ENCODE data around the gene SDHA.
"Not testable (repeated sequence)": the region's sequence is repeated elsewhere in the genome, so short reads cannot be mapped to it uniquely, and the experiment has no call there.

The SDHA gene

DNA sequence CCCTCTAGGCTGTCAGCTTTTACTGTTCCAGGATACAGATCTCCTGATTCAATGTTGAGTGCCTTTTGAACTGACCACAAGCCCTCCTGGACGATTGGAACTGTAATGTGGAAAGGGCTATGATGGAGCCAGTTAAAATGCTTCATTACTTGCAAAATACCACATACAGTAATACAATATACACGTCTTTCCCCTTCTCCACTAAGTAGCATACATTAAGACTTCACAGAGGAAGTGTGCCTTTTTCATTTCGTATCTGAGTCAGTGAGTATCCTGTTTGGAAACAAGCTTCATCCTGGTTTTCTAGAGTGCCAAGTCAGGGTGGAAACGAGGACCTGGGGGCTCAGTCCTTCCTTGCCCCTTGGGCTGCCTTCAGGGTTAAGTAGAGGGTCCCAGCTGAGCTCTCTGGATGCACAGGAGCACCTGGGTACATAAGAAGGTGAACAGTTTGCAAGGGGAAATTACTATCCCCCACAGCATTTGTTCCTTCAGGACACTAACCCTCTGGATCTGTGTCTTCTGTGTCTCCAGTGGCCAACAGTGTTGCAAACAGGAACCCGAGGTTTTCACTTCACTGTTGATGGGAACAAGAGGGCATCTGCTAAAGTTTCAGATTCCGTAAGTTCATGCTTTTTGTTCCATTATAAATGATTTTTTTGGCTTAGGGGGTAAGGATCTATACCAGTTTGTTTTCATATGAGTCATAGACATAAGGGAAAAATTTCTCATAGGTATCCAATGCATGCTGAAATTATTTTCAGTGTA lies 5.0 kb downstream of the SDHA start:
- DNase-seq, result not testable (repeated sequence)

DNA sequence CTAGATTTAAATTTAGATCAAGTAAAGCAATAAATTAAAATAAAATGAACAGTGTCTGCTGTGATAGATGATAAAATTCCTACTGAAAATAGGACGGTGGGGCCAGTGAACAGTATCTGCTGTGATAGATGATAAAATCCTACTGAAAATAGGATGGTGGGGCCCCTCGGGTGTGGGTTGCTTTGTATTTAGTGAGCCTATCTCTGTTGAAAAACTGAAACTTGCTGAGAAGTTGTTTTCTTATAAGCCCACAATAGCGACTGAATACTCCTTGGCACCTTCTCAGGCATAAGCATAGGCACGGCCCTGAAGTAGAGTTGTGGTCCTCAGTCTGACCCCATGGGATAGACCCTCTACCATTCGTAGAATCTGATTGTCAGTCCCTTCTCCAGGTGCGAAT lies 5.7 kb downstream of the SDHA start:
- DNase-seq, result no peak

DNA sequence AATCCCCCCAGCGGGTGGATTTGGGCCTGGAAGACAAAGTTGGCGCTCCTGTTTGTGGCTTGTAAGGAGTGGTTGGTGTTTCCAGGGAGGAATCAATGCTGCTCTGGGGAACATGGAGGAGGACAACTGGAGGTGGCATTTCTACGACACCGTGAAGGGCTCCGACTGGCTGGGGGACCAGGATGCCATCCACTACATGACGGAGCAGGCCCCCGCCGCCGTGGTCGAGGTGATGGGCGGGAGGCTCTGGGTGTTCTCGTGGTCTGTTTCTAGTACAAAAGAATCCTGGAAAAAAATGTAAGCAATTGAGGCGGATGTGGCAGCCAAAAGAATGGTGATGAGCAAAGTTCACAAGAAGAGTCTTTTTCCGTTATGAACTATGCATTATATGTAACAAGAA lies 7.2 kb downstream of the SDHA start:
- no peak for DNase-seq

DNA sequence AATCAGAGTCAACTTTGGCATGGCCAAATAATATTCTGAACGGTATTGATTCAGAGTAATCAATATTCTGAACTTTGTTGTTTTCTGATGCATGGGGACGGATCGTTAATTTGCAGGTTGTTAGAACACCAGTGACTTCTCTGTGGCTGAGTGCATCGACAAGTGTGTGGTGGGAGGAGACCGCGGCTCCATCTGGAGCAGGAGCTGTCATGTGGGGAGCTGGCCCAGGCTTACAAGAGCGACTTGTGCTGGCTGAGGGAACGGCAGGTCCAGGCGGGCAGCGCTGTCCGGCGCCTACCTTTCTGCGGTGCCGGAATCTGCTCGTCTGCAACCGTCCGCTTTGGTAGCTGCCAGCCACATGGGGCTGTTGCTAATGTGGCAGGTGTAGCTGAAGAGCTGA lies 9.3 kb downstream of the SDHA start:
- not testable (repeated sequence) for DNase-seq

DNA sequence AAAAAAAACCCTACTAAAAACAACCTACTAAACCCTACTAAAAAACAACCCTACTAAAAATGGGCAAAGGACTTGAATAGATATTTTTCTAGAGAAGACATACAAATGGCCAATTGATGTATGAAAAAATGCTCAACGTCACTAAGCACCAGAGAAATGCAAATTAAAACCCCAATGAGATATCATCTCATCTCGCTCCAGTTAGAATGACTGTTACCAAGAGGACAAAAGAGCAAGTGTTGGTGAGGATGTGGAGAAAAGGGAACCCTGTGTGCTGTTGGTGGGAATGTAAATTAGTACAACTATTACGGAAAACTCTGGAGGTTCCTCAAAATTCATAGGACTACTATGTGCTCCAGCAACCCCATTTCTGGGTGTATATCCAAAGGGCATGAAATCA lies 10.8 kb downstream of the SDHA start:
- no peak for DNase-seq

DNA sequence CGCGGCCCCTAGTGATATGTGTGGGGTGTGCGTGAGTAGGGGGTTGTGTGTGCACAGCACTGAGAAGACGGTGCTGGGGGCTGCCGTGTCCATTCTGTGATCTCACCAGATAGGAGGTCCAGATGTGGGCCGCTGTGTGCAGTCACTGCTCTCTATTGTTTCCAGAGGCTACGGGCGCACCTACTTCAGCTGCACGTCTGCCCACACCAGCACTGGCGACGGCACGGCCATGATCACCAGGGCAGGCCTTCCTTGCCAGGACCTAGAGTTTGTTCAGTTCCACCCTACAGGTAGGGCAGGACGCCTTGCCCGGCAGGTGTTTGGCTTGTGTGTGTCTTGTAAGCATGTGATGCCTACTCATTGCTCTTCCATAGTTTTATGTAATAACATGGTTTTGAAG lies 12.6 kb downstream of the SDHA start:
- no peak for DNase-seq

DNA sequence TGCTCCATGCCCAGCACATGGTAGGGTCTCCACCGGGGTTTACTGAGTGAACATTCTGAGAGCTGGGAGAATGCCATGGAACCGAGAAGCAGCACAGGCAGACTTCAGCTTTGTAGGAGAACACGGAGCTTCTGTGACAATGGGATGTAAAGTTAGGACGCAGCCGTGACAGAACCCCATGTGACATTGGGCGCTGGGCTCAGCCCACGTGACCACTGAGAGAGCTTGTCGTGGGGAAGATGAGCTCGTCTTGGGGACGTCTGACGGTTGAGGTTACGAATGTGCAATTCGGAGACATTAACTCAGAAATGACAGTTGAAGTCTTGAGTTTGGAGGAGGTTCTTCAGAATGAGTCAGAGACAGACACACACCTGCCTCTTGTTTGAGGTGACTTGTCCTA lies 13.5 kb downstream of the SDHA start:
- DNase-seq, result no peak

DNA sequence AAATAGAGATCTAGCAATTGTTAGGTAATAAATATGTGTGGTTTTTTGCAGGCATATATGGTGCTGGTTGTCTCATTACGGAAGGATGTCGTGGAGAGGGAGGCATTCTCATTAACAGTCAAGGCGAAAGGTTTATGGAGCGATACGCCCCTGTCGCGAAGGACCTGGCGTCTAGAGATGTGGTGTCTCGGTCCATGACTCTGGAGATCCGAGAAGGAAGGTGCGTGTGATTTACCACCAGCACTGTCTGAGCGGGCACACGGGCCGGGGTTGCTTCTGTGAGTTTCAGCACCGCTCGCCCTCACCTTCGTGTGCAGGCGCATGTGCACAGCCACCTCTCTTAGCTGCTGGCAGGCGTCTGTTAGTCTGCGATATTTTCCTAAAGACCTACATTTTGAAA lies 15.3 kb downstream of the SDHA start:
- not testable (repeated sequence) for DNase-seq

DNA sequence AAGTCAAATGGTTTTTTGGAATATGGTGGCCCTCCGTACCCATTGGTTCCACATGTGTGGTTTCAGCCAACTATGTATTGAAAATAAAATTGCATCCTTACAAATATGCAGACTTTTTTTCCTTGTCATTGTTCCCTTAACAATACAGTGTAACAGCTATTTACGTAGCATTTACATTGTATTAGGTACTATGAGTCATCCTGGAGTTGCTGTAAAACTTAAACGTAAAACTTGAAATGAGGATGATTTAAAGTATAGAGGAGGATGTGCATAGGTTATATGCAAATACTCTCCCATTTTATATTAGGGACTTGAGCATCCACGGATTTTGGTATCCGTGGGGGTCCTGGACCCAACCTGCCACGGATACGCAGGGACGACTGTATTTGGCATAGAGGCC lies 16.3 kb downstream of the SDHA start:
- no peak for DNase-seq

DNA sequence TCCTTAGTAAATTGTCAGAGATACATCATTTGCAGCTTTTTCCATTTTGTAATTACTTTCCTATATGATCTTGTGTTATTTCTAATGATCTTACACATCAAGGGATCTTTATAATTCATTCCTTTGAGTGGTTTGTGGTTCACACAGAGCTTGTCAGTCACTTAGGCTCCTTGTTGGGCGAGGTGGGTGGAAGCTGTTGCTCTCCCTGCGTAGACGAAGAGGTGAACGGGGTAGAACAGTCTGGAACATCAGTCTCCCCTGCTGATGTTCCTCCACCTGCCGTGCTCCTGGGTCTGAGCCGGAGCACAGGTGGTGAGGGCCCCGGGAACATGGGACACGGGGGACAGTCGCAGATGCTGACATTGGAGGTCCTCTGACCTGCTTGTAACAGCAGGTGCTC lies 17.4 kb downstream of the SDHA start:
- DNase-seq, result not testable (repeated sequence)

DNA sequence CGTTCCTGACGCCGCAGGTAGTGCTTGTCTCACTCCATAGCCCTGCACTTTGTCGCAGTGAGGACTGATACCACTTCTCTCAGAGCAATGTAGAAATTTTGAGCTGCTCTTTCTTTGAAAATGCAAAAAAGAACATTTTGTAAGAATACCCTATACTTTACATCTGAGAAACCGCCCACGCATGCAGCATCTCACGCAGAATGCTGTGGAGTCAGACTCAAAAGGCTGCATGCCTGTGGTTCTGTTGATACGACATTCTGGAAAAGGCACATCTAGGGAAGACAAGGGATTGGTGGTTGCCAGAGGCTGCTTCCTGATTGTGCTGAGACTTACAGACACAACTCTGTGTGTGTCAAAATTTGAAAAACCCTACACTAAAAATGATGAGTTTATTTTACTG lies 19.8 kb downstream of the SDHA start:
- not testable (repeated sequence) for DNase-seq

DNA sequence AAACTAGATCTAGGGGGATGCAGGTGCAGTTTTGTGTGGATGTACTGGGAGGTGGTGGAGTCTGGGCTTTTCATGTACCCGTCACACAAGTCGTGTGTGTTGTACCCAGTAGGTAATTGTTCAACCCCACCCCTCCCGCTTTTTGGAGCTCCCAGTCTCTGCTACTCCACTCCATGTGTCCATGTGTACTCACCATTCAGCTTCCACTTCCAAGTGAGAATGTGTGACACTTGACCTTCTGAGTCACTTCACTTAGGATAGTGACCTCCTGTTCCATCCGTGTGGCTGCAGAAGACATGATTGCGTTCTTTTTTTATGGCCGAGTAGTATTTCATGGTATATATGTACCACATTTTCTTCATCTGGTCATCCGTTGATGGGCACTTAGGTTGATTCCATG lies 22.4 kb downstream of the SDHA start:
- DNase-seq, result not testable (repeated sequence)

DNA sequence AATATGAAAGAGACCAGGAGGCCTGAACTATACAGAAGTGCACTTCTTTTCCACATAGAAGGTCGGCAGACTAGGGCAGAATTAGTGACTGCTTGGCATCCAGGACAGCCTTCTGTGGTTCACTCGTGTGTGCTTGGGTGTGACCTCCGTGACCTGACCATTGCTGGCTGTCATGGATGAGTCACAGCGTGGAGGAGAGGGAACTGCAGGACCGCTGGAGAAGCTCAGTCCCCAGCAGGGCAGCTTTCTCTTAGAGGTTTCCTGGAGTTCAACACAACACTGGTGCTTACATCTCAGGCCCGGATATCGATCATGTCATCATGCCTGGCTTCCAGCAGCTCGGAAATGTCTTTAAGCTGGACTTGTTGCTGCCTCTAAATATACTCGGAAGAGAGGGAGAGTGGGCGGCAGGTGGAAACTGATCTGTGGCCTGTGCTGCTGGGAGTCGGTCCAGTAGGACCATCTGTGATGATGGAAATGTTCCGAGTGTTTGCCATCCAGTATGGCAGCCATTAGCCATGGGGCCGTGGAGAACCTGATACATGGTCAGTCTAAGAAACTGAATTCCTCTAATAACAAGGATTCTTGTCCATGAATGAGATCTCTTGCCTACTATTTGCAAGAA lies 23.0 kb downstream of the SDHA start:
- not testable (repeated sequence) for DNase-seq

DNA sequence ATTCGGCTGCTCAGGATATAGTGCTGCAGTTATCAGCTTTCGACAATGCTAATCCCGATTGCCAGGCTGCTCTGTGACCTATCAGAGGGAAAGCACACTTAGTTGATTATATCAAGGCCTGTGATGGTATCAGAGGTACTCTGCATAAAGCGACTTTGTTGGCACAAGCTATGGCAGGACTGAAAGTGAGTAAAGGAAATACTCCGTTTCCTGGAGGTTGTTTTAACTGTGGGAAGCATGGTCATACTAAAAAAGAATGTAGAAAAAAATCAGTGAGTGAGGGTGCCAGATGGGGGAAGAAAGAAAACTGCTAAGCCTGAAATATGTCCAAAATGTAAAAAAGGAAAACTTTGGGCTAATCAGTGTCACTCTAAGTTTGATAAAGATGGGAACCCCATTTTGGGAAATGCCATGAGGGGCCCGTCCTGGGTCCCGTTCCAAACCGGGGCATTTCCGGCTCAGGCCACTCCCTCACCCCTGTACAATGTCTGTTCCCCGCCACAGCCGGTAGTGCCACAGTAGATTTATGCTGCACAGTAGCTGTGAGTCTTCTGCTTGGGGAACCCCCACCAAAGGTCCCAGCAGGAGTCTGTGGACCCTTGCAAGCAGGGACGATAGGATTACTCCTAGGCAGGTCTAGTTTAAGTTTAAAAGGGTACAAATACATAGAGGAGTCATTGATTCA lies 25.7 kb downstream of the SDHA start:
- DNase-seq, result not testable (repeated sequence)

DNA sequence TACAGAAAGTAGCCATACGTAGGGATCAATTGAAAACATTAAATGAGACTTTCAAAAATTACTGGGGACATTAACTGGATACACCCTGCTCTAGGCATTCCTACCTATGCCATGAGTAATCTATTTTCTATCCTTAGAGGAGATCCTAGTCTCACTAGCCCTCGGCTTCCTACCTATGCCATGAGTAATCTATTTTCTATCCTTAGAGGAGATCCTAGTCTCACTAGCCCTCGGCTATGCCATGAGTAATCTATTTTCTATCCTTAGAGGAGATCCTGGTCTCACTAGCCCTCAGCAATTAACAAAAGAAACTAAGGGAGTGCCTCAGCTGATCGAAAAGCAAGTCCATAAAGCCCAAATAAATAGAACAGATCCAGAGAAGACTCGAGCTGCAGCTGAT lies 27.6 kb downstream of the SDHA start:
- not testable (repeated sequence) for DNase-seq

DNA sequence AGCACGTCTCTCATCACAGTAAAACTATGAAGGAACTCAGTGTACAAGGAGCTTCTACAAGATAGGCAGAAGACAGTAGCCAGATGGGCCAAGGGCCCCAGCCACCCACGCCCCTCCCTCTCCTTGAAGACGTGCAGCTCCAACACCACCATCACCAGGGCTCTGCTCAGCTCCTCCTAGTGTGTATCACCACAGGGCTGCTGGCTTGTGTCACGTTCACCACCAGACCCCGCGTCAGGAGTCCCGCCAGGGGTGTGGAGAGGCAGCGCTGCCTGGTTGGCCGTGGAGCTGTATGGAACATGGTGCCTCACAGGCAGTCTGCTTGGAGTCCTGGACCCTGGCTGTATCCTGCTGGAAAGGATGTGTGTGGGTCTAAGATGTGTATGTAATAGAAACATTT lies 32.3 kb downstream of the SDHA start:
- DNase-seq, result not testable (repeated sequence)

DNA sequence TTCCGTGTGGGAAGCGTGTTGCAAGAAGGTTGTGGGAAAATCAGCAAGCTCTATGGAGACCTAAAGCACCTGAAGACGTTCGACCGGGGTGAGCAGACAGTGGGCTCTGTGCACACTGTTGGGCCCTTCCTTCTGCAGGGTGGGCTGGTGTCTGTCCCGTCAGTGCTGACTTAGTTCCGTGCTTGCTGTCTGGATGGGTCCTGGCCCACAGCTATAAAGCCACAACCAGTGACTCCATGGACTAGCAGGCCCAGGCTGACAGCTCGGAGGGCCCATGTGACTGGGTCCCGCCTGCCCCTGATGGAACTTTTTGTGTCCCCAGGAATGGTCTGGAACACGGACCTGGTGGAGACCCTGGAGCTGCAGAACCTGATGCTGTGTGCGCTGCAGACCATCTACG lies 32.9 kb downstream of the SDHA start:
- not testable (repeated sequence) for DNase-seq

DNA sequence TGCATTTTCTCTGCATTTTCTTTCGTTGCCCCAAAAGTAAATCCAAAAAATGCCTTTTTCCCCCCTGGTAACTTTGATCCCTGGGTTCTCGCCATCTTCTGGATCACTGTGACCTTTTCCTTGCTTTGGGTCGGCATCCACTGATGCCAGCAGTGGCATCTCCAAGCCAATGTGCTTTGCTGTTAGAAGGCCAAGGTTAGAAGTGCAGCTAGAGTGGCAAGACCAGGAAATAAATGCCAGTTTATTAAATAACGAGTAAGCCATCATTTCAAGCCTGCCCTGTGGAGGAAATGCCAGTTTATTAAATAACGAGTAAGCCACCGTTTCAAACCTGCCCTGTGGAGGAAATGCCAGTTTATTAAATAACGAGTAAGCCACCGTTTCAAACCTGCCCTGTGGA lies 33.4 kb downstream of the SDHA start:
- not testable (repeated sequence) for DNase-seq

DNA sequence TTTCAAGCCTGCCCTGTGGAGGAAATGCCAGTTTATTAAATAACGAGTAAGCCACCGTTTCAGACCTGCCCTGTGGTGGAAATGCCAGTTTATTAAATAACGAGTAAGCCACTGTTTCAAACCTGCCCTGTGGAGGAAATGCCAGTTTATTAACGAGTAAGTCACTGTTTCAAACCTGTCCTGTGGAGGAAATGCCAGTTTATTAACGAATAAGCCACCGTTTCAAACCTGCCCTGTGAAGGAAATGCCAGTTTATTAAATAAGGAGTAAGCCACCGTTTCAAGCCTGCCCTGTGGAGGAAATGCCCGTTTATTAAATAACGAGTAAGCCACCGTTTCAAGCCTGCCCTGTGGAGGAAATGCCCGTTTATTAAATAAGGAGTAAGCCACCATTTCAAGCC lies 33.9 kb downstream of the SDHA start:
- DNase-seq, result not testable (repeated sequence)

DNA sequence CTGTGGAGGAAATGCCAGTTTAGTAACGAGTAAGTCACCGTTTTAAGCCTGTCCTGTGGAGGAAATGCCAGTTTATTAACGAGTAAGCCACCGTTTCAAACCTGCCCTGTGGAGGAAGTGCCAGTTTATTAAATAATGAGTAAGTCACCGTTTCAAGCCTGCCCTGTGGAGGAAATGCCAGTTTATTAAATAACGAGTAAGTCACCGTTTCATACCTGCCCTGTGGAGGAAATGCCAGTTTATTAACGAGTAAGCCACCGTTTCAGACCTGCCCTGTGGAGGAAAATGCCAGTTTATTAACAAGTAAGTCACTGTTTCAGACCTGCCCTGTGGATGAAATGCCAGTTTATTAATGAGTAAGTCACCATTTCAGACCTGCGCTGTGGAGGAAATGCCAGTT lies 34.4 kb downstream of the SDHA start:
- no peak for DNase-seq

DNA sequence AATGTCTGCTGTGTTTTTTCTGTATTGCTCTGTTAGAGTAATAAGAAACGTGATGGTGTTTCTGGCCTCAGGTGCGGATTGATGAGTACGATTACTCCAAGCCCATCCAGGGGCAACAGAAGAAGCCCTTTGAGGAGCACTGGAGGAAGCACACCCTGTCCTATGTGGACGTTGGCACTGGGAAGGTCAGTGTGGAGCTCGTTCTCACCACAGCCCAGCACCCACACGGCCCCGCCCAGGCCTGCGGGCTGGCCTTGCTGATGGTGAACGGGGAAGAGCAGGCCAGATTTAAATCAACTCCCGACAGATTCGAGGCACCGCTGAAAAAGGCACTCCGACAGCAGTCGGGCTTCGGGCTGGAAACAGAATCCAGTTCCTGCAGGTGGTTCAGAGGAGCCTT lies 36.2 kb downstream of the SDHA start:
- not testable (repeated sequence) for DNase-seq

DNA sequence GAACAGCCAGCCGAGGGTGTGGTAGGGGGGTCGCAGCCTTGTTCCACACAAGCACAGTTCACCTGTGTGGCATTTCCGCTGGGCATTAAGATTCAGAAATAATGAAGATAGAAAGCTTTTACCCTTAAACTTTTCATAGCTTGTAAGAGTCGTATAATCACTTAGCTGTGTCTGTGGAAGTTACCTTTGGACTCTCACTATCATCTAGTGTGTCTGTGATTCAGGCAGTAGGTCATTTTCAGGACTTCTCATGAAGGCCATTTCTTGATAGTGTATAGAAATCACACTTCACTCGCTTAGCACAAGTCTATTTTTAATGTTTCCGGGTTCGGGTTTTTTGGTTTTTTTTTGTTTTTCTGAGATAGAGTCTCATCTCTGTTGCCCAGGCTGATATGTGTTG lies 37.0 kb downstream of the SDHA start:
- DNase-seq, result not testable (repeated sequence)

DNA sequence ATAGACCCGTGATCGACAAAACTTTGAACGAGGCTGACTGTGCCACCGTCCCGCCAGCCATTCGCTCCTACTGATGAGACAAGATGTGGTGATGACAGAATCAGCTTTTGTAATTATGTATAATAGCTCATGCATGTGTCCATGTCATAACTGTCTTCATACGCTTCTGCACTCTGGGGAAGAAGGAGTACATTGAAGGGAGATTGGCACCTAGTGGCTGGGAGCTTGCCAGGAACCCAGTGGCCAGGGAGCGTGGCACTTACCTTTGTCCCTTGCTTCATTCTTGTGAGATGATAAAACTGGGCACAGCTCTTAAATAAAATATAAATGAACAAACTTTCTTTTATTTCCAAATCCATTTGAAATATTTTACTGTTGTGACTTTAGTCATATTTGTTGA lies 38.2 kb downstream of the SDHA start:
- not testable (repeated sequence) for DNase-seq

DNA sequence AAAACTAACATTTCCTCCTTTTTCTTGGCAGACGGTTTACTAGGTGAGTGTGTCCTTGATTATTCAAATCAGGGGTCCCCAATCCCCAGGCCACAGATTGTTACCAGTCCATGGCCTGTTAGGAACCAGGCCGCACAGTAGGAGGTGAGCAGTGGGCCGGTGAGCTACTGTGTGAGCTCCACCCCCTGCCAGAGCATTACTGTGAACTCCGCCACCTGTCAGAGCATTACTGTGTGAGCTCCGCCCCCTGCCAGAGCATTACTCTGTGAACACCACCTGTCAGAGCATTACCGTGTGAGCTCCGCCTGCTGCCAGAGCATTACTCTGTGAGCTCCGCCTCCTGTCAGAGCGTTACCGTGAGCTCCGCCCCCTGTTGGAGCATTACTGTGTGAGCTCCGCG lies 39.0 kb downstream of the SDHA start:
- no peak for DNase-seq
